ENCODE results near the gene QTRT2.
A peak's percentile ranks its signal among the peaks of the same experiment; 100 is the strongest.

The QTRT2 gene

DNA sequence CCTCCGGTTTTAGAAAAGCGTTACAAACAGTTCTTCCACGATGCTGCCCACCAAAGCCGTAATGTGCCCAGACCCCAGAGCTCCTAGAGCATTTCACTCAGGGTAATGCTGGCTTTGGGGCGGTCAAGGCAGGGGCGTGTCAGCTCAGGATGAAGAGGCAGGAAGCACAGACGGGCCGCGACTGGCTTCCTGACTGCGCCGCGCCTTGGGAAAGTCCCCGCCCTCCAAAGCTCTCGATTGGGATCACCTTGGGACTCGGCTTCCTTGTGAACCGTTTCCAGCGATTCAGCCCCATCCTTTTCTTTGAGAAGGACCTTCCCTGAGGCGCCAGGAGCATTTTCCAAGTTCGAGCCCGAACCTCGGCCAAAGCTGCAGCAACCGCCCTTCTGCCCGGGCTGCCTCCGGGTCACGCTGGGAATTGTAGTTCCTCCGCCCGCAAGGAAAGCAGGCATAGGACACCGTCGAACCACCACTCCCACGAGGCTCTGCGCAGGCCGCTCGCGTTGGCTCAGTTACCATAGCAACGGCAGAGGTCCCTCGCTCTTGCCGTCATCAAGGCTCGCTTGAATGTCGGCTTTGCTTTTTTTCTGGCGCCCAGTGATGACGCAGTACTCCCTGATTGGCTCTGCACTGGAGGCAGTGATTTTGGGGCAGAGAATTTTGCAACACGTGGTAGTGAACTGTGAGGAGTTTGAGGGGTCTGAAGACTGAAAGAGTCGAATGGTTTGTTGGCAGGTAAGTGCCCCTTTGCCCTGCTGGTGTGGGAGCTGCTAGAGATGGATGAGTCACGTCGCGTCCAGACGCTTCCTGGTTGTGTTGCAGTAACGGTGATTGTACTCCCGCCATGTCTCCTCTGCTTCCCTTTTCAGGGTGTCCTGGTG is at the start of gene QTRT2, which contains the start of gene CCDC191:
QTRT2 (plus strand) TSS at position 608 of the 881 bp plus-strand sequence. CDS start 8,521 bp downstream, outside the sequence.
CCDC191 (minus strand) TSS at position 397 of the 881 bp plus-strand sequence; CDS start at position 337, 60 bp downstream.
- Histone ChIP-seq H3K27ac (peak within 1 kb of the TSS; percentile 56 to 91 (median 83)), H3K4me3 (peak within 1 kb of the TSS; percentile 59 to 83 (median 71))

DNA sequence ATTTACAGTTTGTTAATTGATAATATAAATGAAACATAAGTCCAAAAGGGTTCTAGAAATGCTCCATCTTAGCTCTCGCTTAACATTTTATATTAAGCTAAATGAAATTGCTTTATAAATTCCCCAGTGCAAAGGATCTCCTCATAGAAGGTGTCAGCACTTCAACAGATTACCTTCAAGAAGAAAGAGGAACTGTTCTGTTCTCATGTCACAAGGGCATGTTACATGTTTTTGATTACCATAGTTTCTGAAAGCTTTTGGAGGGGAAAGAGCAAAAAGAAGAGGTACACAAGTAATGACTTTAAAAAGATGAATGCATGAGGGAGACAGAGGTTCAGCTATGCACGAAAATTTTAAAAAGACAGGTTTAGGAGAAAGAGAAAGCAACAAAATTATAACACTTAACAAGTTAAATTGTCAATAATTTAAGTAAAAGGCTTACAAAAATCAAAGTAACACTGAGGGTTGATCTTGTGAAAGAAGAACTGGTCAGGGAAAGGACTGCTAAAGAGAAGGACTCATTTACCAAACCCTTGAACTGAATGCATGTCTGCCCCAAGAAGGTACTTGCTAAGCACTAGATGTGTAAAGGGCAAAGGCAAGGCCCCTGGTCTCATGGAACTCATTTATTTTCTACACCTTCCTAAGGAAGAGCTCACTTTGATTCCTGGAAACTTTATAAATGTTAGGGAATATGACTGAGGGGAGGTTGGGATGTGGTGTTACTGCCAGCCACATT is 45.3 kb upstream of the QTRT2 start:
- H3K27ac ChIP-seq: no peak overlapping the region
- no peak overlapping the region for H3K4me3 ChIP-seq

DNA sequence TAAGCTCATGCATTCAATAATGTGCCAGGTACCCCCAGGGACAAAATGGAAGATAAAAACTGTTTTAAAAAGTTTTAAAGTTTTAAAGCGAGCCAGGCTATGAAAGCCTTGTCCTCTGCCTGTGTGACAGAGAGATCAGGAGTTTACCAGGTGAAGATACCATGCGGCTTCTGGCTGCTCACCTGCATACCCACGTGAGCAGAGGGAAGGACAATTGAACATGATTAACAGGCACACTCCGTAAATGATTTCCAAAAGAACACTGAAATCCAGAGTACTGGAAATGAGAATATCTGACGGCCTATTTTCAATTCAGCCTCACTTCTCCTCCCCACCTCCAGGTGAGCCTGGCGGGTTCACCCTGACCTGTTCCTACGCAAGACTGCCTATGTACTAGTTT is 42.3 kb upstream of the QTRT2 start:
- H3K4me3 ChIP-seq: no peak overlapping the region
- no peak overlapping the region for H3K27ac ChIP-seq

DNA sequence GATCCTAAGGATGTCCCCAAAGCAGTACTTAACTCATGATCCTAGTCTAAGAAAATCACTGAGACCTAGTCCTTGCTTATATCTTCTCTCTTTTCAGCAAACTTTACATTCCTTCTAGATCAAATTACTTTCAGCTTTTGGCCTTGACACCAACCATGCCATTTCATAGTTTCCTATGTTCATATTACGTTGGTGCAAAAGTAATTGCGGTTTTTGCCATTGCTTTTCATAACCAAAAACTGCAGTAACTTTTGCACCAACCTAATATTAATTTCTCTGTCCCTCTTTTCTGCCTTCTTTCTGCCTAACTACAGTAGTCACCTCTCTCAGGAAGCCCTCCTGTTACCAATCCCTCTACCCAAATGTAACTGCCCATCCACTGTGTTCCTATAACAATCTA is 37.1 kb upstream of the QTRT2 start:
- H3K4me3 ChIP-seq: no peak overlapping the region
- no peak overlapping the region for H3K27ac ChIP-seq

DNA sequence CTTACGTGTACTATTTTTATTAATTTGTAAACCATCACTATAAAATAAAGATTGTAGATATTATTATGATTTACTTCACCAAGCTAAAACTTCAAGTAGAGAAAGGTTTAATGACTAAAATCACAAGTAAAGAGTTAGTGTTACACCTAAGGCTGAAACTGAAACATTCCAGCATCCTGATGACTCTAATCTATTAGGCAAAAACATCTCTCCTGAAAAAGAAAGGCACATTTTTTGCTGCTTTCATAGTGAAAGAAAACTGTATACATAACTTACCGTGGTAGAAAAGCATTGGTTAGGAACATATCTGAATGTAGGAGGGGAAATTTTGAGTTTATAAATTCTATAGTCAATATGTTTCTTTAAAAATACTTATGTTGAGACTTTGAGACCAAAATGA is 35.6 kb upstream of the QTRT2 start:
- Histone ChIP-seq H3K4me3 (no peak overlapping the region), H3K27ac (no peak overlapping the region)

DNA sequence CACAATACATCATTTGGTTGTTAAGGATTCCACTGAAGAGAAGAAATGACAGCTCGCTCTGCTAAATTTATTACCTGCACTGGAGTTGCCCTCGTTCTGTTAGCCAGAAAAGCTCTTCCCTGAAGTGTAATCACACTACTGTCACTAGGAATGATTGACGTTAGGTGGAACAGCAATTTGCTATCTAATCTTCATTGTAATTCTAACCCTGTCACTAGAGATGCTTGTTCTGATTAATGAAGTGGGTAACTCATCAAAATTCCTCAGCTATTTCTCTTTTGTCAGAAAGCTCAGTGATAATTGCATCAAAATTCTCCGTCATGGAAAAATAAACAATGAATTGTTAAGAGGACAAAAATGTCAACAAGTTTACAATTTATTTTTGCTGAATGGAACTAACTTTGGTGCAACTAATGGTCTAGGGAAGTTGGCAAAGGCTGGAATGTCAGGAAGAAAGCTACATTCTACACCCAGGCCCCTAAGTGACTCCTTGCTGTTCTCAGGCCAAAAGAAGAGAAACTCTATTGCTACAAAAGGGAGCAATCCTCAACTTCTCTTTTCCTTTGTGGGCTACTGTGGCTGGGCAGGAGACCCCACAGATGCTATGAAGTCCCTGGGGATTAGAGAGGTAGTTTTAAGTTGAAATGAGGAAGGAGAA is 34.3 kb upstream of the QTRT2 start:
- H3K4me3 ChIP-seq: no peak overlapping the region
- H3K27ac ChIP-seq: no peak overlapping the region

DNA sequence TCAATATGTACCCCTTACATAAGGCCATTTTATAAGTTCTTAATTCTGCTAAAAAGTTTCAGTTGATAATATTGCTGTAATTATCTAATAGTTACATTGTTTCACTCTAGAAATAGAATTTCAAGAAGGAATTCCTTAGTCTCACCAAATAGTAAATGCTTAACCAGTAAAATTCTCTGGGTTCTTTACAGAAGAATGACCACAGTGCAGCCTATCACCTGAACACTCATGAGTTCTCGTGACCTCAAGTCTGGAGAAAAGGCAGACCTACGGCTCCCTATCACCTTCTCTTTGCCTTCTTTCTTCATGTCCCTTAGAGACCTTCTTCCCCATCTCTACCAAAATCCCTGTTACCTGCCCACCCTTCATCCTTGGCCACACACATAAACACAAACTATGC is 31.1 kb upstream of the QTRT2 start:
- no peak overlapping the region for H3K4me3 ChIP-seq
- H3K27ac ChIP-seq: no peak overlapping the region

DNA sequence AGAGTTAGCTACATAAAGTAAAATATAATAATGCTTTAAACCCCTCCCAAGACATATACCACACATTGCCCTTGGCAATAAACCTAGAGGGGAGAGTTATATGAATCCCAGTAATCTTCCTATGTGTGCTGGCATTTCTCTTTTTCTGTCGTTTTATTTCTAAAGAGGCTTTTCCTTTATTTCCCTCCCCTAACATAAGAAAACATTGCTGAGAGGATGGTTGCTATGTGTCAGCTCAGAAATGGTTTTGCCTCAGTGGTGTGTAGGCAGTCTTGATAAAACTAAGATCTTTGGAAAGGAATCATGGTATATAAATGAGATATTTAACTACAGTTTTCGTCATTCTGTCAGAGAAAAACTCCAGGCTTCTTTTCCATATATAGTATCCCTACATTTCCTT is 30.2 kb upstream of the QTRT2 start:
- Histone ChIP-seq H3K27ac (no peak overlapping the region), H3K4me3 (no peak overlapping the region)

DNA sequence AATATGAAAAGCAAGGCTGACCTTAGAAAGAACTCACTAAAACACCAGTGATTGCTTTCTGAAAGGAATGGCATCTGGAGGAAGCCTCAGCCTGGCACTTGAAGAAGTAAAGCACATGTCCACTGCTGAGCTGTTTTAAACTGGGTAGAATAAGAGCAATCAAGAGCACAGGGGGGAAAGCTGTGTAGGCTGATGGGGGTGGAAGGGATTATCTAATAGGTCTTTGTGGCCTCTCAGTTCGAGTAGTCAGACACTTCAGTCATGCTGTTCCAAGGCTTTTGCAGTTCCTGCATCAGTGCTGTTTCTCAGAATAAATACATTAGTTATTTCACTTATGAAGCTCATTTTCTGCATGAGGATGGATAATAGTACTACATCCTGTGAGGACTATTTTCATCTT is 22.8 kb upstream of the QTRT2 start:
- no peak overlapping the region for H3K4me3 ChIP-seq
- H3K27ac ChIP-seq: no peak overlapping the region

DNA sequence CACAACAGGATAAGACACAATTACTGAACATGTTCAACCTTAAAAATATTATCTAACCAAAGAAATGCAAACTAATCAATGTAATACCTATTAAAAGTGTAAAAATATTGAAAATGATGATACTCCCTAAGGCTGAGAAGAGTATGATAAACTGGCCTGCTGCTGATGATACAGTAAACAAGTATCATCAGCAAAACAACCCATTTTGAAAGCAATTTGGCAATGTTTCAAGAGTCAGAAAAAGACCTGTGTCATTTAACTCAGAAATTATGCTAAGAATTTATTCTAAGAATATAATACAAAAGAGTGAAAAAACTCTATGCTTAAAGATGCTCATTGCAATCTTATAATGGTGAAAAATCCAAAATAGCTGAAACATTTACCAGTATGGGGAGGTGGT is 22.3 kb upstream of the QTRT2 start:
- H3K4me3 ChIP-seq: no peak overlapping the region
- no peak overlapping the region for H3K27ac ChIP-seq

DNA sequence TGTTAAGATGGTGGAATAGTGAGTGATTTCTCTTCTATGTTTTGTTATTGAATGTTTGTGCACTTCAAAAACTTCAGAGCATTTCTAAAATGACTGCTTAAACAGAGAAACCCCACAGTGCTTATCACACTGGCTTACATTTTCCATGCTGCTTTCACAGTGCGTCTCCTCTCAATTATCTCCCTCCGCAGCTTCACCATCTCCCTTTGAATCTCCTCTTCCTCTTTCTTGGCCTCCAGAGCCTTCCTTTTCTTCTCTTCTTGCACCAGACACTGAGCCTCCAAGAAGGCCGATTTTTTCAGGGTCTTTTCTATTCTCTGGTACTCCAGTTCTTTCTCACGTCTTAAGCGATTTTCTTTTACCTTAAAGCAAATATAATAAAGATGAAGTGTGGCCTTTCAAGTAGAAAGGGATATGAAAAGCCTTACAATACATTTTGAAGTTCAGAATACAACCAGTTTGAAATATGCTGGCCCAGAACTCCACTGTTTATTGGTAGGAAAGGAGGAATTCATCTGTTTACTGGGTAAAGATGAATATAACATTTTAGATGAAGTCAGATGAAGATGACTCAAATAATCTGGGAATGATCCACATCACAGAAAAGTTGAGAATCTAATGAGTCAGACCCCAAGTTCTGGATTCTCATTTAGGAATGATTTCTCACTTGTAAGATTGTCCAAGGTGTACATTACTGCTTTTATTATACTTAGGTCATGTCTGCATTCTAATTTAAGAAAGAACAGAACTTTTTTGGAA is 21.6 kb upstream of the QTRT2 start:
- Histone ChIP-seq H3K4me3 (no peak overlapping the region), H3K27ac (peak overlapping the region in 2 of 21 experiments; percentile 42 to 57)

DNA sequence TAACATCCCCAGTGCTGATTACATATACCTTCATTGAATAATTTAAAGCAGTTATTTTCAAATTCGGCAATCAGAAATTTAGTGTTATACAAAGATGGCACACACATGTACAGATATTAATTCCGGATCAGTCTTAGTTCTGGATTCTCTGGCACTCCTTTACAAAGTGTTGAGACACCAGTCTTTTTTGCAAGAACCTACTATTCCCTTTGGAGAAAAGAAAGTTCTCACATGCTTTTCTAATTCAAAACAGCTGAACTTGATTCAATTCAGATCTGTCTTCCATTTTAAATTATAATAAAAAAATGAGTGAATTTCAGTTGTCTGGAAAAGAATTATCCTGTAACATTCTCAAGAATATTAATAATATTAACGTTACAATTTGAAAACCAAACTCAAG is 20.6 kb upstream of the QTRT2 start:
- Histone ChIP-seq H3K27ac (peak overlapping the region in 3 of 21 experiments; percentile 5 to 49 (median 42)), H3K4me3 (no peak overlapping the region)

DNA sequence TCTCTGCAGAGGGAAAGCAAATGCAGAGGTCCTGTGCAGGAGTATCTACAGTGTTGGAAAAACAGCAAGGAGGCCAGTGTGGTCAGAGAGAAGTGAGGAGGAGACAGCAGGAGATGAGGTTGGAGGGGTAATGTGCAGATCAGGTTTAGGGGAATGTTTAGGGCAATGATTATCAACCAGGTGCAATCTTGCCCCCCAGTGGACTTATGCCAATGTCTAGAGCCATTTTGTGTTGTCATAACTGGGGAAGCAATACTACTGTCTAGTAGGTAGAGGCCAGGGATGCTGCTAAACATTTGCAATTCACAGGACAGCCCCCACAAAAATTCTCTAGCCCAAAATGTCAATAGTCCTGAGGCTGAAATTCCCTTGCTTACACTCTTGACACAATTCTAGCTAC is 13.3 kb upstream of the QTRT2 start:
- H3K4me3 ChIP-seq: no peak overlapping the region
- no peak overlapping the region for H3K27ac ChIP-seq

DNA sequence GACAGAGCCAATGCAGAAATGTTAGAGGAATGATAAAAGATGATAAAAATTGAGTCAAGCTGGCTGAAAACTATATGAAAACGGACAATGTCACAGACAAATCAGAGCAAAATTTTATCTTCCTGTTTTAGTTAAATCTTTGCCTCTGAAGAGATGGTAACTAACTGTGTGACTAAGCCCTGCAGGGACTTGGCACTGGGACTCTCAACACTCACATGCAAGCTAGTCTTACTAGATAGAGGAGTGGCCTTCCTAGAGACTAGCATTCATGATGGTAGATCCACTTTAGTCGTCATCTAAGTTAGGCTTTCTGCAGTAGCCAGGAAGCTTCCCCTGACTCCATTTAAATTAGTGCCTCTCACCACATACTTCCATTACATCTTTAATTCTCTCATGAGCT is 4.3 kb upstream of the QTRT2 start:
- Histone ChIP-seq H3K4me3 (no peak overlapping the region), H3K27ac (no peak overlapping the region)

DNA sequence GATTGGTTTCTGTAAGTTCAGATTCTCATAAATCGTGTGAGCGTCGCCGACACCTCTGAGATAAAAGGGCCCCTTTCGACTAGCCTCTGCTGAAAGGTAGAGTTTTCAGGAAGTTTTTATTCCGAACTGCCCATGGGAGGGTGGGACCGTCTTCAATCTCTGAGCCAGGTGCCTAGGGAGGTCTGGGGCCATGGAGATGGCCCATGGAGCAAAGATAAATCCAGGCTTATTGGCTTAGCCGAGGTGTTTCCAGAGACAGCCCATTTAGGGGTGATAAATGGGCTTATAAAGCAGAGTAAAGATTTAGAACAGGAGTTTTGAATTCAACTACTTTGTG is 442 bp downstream of the QTRT2 start:
- Histone ChIP-seq H3K4me3 (peak overlapping the region; percentile 59 to 83 (median 71)), H3K27ac (peak overlapping the region in 20 of 21 experiments; percentile 50 to 91 (median 80))

DNA sequence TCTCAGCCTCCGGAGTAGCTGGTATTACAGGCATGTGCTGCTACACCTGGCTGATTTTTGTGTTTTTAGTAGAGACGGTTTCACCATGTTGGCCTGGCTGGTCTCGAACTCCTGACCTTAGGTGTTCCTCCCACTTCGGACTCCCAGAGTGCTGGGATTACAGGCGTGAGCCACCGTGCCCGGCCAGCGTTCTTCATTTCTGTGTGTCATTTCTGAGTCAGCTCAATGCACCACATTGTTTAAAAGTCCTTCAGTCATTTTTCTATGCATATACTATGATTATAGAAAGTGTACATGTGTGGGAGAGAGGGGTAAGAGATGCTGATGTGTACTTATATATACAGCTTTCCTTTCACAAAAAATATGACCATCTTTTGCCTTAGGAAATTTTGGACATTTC is 2.1 kb downstream of the QTRT2 start:
- Histone ChIP-seq H3K27ac (no peak overlapping the region), H3K4me3 (no peak overlapping the region)

DNA sequence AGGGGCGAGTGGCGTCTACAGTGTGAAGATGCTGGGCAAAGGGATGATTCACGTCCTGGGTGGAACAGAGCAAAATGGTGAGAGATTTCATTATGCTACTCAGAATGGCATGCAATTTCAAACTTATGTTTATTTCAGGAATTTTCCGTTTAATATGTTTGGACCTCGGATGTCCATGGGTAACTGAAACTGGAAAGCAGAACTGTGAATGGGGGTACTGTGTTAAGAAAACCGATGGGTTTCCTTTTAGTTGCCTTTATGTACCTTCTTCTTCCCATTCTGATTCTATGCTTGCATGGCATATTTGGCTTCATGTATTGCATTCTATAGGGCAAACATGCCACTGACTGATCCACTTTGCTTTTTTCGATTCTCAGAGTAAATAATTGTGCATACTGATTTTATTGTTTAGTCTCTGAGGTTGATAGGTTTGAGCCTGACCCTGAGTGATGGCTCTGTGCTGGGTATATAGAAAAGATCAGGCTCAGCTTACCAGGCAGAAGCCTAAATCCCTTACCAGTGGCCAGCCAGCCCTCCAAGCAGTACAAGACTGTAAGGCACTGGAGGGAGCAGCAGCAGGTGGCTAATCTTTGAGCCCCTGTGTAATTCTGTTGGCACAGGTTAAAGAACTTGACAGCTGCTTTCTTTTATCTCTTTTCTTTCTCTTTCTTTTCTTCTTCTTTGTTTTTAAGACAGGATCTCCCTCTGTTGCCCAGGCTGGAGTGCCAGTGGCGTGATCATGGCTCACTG is 4.5 kb downstream of the QTRT2 start:
- Histone ChIP-seq H3K27ac (no peak overlapping the region), H3K4me3 (no peak overlapping the region)

DNA sequence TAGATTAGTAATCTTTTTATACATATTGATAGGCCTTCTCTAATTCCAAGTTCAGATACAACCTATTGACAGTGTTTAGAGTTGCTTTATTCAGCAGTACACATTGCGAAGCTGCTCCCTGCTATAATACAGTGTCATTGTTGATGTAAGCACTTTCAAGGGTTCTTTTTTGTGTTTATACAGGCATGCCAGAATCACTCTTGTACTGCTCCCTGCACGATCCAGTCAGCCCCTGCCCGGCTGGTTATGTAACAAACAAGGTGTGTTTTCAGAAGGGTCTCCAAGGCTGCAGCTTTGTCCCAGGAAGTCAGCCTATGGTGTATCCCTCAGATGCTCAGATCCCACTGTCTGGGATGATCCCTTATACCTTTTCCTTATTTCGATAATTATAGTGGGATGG is 11.3 kb downstream of the QTRT2 start:
- no peak overlapping the region for H3K4me3 ChIP-seq
- no peak overlapping the region for H3K27ac ChIP-seq

DNA sequence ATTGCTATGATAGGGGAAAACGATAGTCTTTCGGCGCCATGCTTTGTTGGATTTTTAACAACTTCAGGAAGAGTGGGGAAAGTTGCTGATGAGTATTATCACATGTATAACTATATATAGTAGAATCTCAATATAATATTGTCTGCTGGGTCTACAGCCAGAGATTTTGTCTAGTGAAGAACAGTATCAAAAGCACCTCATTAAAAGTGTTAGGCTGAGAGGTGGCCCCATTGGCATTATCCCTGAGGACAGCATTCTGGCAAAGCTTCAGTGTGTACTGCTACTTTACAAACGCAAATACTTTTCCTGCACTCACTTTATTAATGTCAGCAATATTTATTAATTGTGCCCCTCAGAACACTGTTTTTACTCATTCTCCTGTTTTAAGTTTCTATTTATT is 11.8 kb downstream of the QTRT2 start:
- Histone ChIP-seq H3K4me3 (no peak overlapping the region), H3K27ac (no peak overlapping the region)
